Measurements from ENCODE around the gene PARD6B. TPM values are rescaled to one million over a fixed set of nuclear protein-coding genes. Genes with fewer than 3 reads are reported as not detected.
A peak's percentile ranks its signal among the peaks of the same experiment; 100 is the strongest.

The PARD6B gene
- total and polyA plus RNA-seq, 2 of the 4 experiments (the other 2 are of a cell fraction) = 0.17 to 0.90 TPM

- Histone ChIP-seq H3K79me1 (ENCODE audit: low read depth in 1 of 2, low read length in 2 of 2) (no peaks in the 10 kb centered on the region), H2BK120ac (ENCODE audit: low read depth, low read length) (no peak overlapping the region), H3K4ac (ENCODE audit: low read depth, low read length) (0 out of 2 replicates have a peak overlapping the region, but pooled peaks have one; percentile 3), H3K18ac (ENCODE audit: low read depth, low read length) (no peak overlapping the region), H4K91ac (ENCODE audit: insufficient read depth, low read depth, low read length) (no peak overlapping the region), H3K27me3 (ENCODE audit: control insufficient read depth, insufficient read depth, low read length) (no peaks in the 10 kb centered on the region), H3K27ac (ENCODE audit: insufficient read depth, low read length) (no peak overlapping the region), H3K4me3 (ENCODE audit: insufficient read depth, low read depth, low read length) (no peak overlapping the region), H3K23ac (ENCODE audit: low read depth, low read length) (no peak overlapping the region), H2BK15ac (ENCODE audit: low read depth, low read length) (no peak overlapping the region), H4K5ac (ENCODE audit: low read depth, low read length) (no peak overlapping the region), H3K36me3 (ENCODE audit: control insufficient read depth, insufficient read depth, low read length) (no peaks in the 10 kb centered on the region), H2BK5ac (ENCODE audit: low read depth, low read length, poor library complexity, severe bottlenecking) (no peak overlapping the region), H3K9ac (ENCODE audit: low read depth, low read length) (no peak overlapping the region), H3K9me3 (ENCODE audit: control insufficient read depth, insufficient read depth, low read length) (no peaks in the 10 kb centered on the region), H2AK5ac (ENCODE audit: low read depth, low read length) (no peak overlapping the region; the same call in 1 of the 2 replicates), H4K8ac (ENCODE audit: low read depth in 2 of 2, low read length in 2 of 2) (no peak overlapping the region), H3K9me1 (ENCODE audit: insufficient read depth, low read length) (peaks cover 17% of the 10 kb centered on the region), H3K4me2 (ENCODE audit: low read depth, low read length) (no peak overlapping the region), H2AK9ac (replicated peaks; ENCODE audit: low read depth, low read length, poor library complexity) (no peak overlapping the region), H3K56ac (ENCODE audit: extremely low read depth, insufficient read depth, low read length) (no peak overlapping the region), H3K4me1 (ENCODE audit: control insufficient read depth, insufficient read depth, low read length) (peaks cover 15% of the 10 kb centered on the region), H2AFZ (replicated peaks; ENCODE audit: low read length, poor library complexity) (peak overlapping the region; percentile 78), H4K20me1 (ENCODE audit: insufficient read depth, low read length) (no peaks in the 10 kb centered on the region), H2BK20ac (ENCODE audit: low read depth, low read length) (no peak overlapping the region), H3K14ac (replicated peaks; ENCODE audit: low read depth, low read length) (0 out of 2 replicates have a peak overlapping the region, but pooled peaks have one; percentile 31)
- no peak for DNase-seq
- dilution Hi-C loops (cut with HindIII; ENCODE audit: low sequenced_read_pairs, unreplicated experiment) (no loop called here), in situ Hi-C loops (cut with MboI; ENCODE audit: low sequenced_read_pairs) (no loop called here), intact Hi-C loops (cut with micrococcal nuclease) (no loop called here)
- TF ChIP-seq BHLHE40 (IDR thresholded peaks at IDR 0.05; ENCODE audit: low read depth, low read length) (no peak), SMC3 (IDR thresholded peaks at IDR 0.05; ENCODE audit: low read depth, low read length) (no peak), RFX5 (IDR thresholded peaks at IDR 0.05; ENCODE audit: low read depth, low read length) (no peak), FOS (IDR thresholded peaks at IDR 0.05; ENCODE audit: low read depth, low read length) (no peak), CEBPB (IDR thresholded peaks at IDR 0.05; ENCODE audit: low read depth, low read length) (no peak), RAD21 (IDR thresholded peaks at IDR 0.05; ENCODE audit: low read length) (no peak), NFE2L2 (IDR thresholded peaks at IDR 0.05; ENCODE audit: low read depth, low read length) (no peak), CHD1 (IDR thresholded peaks at IDR 0.05; ENCODE audit: low read depth, low read length) (no peak), ELK1 (IDR thresholded peaks at IDR 0.05; ENCODE audit: borderline replicate concordance, low read depth, low read length) (no peak)
- TF ChIP-seq, protein P1, sequence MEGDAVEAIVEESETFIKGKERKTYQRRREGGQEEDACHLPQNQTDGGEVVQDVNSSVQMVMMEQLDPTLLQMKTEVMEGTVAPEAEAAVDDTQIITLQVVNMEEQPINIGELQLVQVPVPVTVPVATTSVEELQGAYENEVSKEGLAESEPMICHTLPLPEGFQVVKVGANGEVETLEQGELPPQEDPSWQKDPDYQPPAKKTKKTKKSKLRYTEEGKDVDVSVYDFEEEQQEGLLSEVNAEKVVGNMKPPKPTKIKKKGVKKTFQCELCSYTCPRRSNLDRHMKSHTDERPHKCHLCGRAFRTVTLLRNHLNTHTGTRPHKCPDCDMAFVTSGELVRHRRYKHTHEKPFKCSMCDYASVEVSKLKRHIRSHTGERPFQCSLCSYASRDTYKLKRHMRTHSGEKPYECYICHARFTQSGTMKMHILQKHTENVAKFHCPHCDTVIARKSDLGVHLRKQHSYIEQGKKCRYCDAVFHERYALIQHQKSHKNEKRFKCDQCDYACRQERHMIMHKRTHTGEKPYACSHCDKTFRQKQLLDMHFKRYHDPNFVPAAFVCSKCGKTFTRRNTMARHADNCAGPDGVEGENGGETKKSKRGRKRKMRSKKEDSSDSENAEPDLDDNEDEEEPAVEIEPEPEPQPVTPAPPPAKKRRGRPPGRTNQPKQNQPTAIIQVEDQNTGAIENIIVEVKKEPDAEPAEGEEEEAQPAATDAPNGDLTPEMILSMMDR (conservative IDR thresholded peaks at IDR 0.05; ENCODE audit: low read depth, low read length) = no peak
- WGBS, 2 experiments (ENCODE audit: extremely low coverage in 2 of 2, insufficient read length in 1 of 2) = 84% methylated on average over 5 of the region's 9 CpGs; no CpG with 5 or more reads in 1 of the 2 experiments
- BruUV-seq (replicated peaks) = no TSS peak
- ChIA-PET POLR2A (ENCODE audit: unreplicated experiment) (no interaction called here), CTCF (no interaction called here)
- no peak for ATAC-seq (ENCODE audit: low read depth)
These were observed 9.5 kb upstream of the PARD6B start for GRCh38 chr20:50721881-50722281.
